ENCODE data around the gene ATRAID. TPM values are rescaled to one million over a fixed set of nuclear protein-coding genes. Genes with fewer than 3 reads are reported as not detected.
A peak's percentile ranks its signal among the peaks of the same experiment; 100 is the strongest.

The ATRAID gene
- total RNA-seq, 1 experiment from 2014 or later: 108 TPM

DNA sequence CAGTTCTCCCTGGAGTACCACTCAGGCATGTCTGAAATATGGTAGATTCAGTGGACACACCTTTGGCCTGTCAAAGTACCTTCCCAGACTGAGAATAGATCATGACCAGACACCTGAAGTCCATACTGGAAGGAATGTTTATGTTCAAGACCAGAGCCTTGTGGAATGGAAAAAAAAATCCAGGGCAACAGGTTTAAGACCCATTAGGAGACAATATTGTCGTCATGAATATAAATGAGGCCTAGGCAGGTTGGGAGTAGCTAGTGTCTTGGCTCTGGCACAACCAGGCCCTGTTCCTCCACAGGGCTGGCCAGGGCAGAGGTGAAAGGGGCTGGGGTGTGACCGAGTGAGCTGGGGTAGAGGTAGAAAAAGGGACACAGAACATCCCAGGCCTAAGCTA, 13.2 kb upstream of the ATRAID start:
- Histone ChIP-seq H3K9ac (ENCODE audit: extremely low read depth, insufficient read length, low read length) (no peak overlapping the region), H2BK12ac (ENCODE audit: insufficient read length, low read depth, low read length) (no peak overlapping the region), H2BK15ac (ENCODE audit: low read depth, low read length) (no peak overlapping the region), H3K18ac (ENCODE audit: insufficient read length, low read depth, low read length) (no peak overlapping the region), H2BK5ac (ENCODE audit: insufficient read length, low read length) (no peak overlapping the region), H4K8ac (replicated peaks; ENCODE audit: insufficient read length, low read depth, low read length) (no peak overlapping the region), H3K9me3 (ENCODE audit: control insufficient read depth, low read depth, low read length) (no peaks in the 10 kb centered on the region), H3K23ac (ENCODE audit: insufficient read length, low read depth, low read length) (no peak overlapping the region), H3K4me1 (ENCODE audit: insufficient read depth, low read length) (no peaks in the 10 kb centered on the region), H3K4me2 (ENCODE audit: insufficient read depth, insufficient read length, low read length) (no peak overlapping the region), H2AFZ (ENCODE audit: low read length) (no peak overlapping the region), H3K14ac (ENCODE audit: insufficient read depth, low read length) (no peak overlapping the region), H4K91ac (ENCODE audit: insufficient read length, low read depth, low read length) (no peak overlapping the region), H2BK20ac (ENCODE audit: low read depth, low read length, poor library complexity, severe bottlenecking) (no peak overlapping the region), H3K79me1 (ENCODE audit: insufficient read depth, low read depth, low read length, poor library complexity, severe bottlenecking) (no peaks in the 10 kb centered on the region), H4K5ac (ENCODE audit: insufficient read length, low read depth, low read length) (no peak overlapping the region), H3K79me2 (ENCODE audit: insufficient read depth, low read length) (no peaks in the 10 kb centered on the region), H2AK5ac (ENCODE audit: insufficient read length, low read length) (no peak overlapping the region), H4K20me1 (ENCODE audit: control insufficient read depth, insufficient read depth, insufficient read length) (no peaks in the 10 kb centered on the region), H2BK120ac (ENCODE audit: low read depth, low read length, poor library complexity, severe bottlenecking) (no peak overlapping the region), H3K27ac (ENCODE audit: insufficient read length, low read depth, low read length) (no peak overlapping the region), H3K23me2 (ENCODE audit: insufficient read length, low read depth, low read length, poor library complexity, severe bottlenecking) (no peaks in the 10 kb centered on the region), H3K56ac (ENCODE audit: insufficient read length, low read depth, low read length) (no peak overlapping the region), H3K4ac (ENCODE audit: low read depth, low read length) (no peak overlapping the region), H3T11ph (ENCODE audit: low read length) (no peak overlapping the region), H3K27me3 (ENCODE audit: insufficient read depth, low read length) (no peaks in the 10 kb centered on the region)
- Mint-ChIP-seq H3K36me3 (ENCODE audit: insufficient read depth in 1 of 3, low read depth in 3 of 3) (peaks cover 27 to 50% (median 40%) of the 10 kb centered on the region in 3 experiments), H3K27ac (peak overlapping the region in 1 of 3 experiments; percentile 45; a peak in 1 of 7 replicates), H3K4me3 (no peak overlapping the region), H3K9me3 (no peaks in the 10 kb centered on the region), H3K27me3 (ENCODE audit: low read depth) (no peaks in the 10 kb centered on the region), H3K4me1 (no peaks in the 10 kb centered on the region)
- TF ChIP-seq CTCF (conservative IDR thresholded peaks at IDR 0.05): no peak
- no CpG with 5 or more reads among the region's 2 CpGs for WGBS (ENCODE audit: extremely low coverage, insufficient read length, low lambda C conversion rate)
- DNase-seq: no peak
